SK-N-MC (cell line): Measurements from ENCODE around the gene GDF10.

Experiments used
- EZH2 ChIP-seq: fragments of 200-600 bp; sonication (generic); IDR thresholded peaks from one replicate; pipeline ENCODE4 v1.6.1; 2017; ENCODE audit warnings: antibody characterized with exemption
- FOXP2 ChIP-seq: optimal IDR thresholded peaks from 2 replicates; pipeline ENCODE3; 2011; ENCODE audit warnings: mild to moderate bottlenecking, moderate library complexity; ENCODE audit not compliant: insufficient read depth; ENCODE audit errors: extremely low read length, control extremely low read depth
- POLR2AphosphoS5 ChIP-seq: IDR thresholded peaks from 2 replicates; pipeline ENCODE4 v1.6.1; 2012; ENCODE audit warnings: mild to moderate bottlenecking, low read depth, low read length, borderline replicate concordance

GRCh38 chr10:47362199-47362598 lies 62.2 kb downstream of the GDF10 start:
- TF ChIP-seq EZH2 = no peak
- TF ChIP-seq POLR2AphosphoS5 = no peak
- TF ChIP-seq FOXP2 = no peak
